DOHH2 (cell line): ENCODE data around the gene PTCRA.

Source experiments
- H3F3A ChIP-seq: fragments of 200-600 bp; sonication (generic), shearing (Covaris generic); 2 replicates; pipeline ENCODE4 v1.6.0; 2016; ENCODE audit warnings: antibody characterized with exemption, mild to moderate bottlenecking; ENCODE audit not compliant: control insufficient read depth, insufficient read depth
- H3K27ac ChIP-seq: fragments of 200-600 bp; sonication (generic); 2 replicates; pipeline ENCODE4 v1.5.1; 2014; ENCODE audit warnings: low read depth, mild to moderate bottlenecking, low read length, moderate library complexity
- H3K27me3 ChIP-seq: fragments of 200-600 bp; sonication (generic); 2 replicates; pipeline ENCODE4 v1.6.1; 2014; ENCODE audit warnings: mild to moderate bottlenecking, low read length, mixed read lengths; ENCODE audit not compliant: control insufficient read depth
- H3K36me3 ChIP-seq: fragments of 200-600 bp; sonication (generic); 2 replicates; pipeline ENCODE4 v1.6.1; 2014; ENCODE audit warnings: mild to moderate bottlenecking, low read length, moderate library complexity, mixed read lengths; ENCODE audit not compliant: control insufficient read depth
- H3K4me1 ChIP-seq: fragments of 200-600 bp; sonication (generic); 2 replicates; pipeline ENCODE4 v1.6.1; 2014; ENCODE audit warnings: mild to moderate bottlenecking, low read length, mixed read lengths; ENCODE audit not compliant: control insufficient read depth
- H3K4me2 ChIP-seq: fragments of 200-600 bp; sonication (generic); 2 replicates; pipeline ENCODE4 v1.6.0; 2014; ENCODE audit warnings: mild to moderate bottlenecking, low read length, moderate library complexity
- H3K4me3 ChIP-seq: fragments of 200-600 bp; sonication (generic); 2 replicates; pipeline ENCODE4 v1.5.1; 2014; ENCODE audit warnings: mild to moderate bottlenecking, low read length, mixed read lengths
- H3K79me2 ChIP-seq: fragments of 200-600 bp; sonication (generic); 2 replicates; pipeline ENCODE4 v1.6.1; 2014; ENCODE audit warnings: mild to moderate bottlenecking, low read length, mixed read lengths; ENCODE audit not compliant: control insufficient read depth
- H3K9me2 ChIP-seq: fragments of 200-600 bp; sonication (generic); replicated peaks from 2 replicates; pipeline ENCODE4 v1.6.1; 2014; ENCODE audit warnings: mild to moderate bottlenecking, low read length, mixed read lengths; ENCODE audit not compliant: control insufficient read depth
- H3K9me3 ChIP-seq: fragments of 200-600 bp; sonication (generic); 2 replicates; pipeline ENCODE4 v1.6.1; 2014; ENCODE audit warnings: antibody characterized with exemption, low read length, mixed read lengths; ENCODE audit not compliant: control insufficient read depth, insufficient read depth
- H4K20me1 ChIP-seq: fragments of 200-600 bp; sonication (generic); 2 replicates; pipeline ENCODE4 v1.6.0; 2014; ENCODE audit warnings: low read depth, mild to moderate bottlenecking, antibody characterized with exemption, low read length, moderate library complexity; ENCODE audit not compliant: control insufficient read depth, insufficient read depth
- EZH2phosphoT487 ChIP-seq: fragments of 200-600 bp; sonication (generic); IDR thresholded peaks from 2 replicates; pipeline ENCODE4 v1.6.1; 2017; ENCODE audit warnings: borderline replicate concordance, mild to moderate bottlenecking, antibody characterized with exemption, low read length, moderate library complexity, mixed read lengths
- TF ChIP-seq, protein P1 (sequence below): fragments of 200-600 bp; sonication (generic); IDR thresholded peaks from one replicate; pipeline ENCODE4 v1.5.1; 2014; ENCODE audit warnings: antibody characterized with exemption, mild to moderate bottlenecking, low read depth, low read length; ENCODE audit not compliant: poor library complexity, severe bottlenecking

The PTCRA gene

DNA sequence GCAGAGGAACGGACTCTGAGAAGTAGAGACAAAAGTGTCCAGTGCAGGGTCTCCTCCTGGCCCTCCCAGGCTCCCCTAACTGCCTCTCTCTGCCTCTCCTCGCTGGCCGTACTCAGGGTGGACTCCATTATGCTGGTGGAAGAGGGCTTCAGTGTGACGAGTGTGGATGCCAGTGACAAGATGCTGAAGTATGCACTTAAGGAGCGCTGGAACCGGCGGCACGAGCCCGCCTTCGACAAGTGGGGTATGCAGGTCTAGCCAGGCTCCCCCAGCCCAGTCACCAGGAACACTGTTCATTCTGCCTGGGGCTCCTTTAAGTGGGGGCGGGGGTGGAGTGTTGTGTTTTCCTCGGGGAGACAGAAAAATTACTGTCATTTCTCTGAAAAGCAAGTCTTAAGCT lies 46.2 kb downstream of the PTCRA start:
- H3K36me3 ChIP-seq = peaks cover 37% of the 10 kb centered on the region
- H3K9me2 ChIP-seq = no peaks in the 10 kb centered on the region
- 0 out of 2 replicates have a peak, but pooled peaks cover 5% of the 10 kb centered on the region for H3F3A ChIP-seq
- no peak for TF ChIP-seq EZH2phosphoT487
- TF ChIP-seq, protein P1, sequence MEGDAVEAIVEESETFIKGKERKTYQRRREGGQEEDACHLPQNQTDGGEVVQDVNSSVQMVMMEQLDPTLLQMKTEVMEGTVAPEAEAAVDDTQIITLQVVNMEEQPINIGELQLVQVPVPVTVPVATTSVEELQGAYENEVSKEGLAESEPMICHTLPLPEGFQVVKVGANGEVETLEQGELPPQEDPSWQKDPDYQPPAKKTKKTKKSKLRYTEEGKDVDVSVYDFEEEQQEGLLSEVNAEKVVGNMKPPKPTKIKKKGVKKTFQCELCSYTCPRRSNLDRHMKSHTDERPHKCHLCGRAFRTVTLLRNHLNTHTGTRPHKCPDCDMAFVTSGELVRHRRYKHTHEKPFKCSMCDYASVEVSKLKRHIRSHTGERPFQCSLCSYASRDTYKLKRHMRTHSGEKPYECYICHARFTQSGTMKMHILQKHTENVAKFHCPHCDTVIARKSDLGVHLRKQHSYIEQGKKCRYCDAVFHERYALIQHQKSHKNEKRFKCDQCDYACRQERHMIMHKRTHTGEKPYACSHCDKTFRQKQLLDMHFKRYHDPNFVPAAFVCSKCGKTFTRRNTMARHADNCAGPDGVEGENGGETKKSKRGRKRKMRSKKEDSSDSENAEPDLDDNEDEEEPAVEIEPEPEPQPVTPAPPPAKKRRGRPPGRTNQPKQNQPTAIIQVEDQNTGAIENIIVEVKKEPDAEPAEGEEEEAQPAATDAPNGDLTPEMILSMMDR = no peak
- H3K9me3 ChIP-seq = no peaks in the 10 kb centered on the region
- no peak overlapping the region for H3K4me2 ChIP-seq
- no peaks in the 10 kb centered on the region for H3K79me2 ChIP-seq
- H3K4me1 ChIP-seq = peaks cover 16% of the 10 kb centered on the region
- H3K27me3 ChIP-seq = no peaks in the 10 kb centered on the region
- H4K20me1 ChIP-seq = no peaks in the 10 kb centered on the region; the same call in 1 of the 2 replicates
- no peak overlapping the region for H3K4me3 ChIP-seq
- no peak overlapping the region for H3K27ac ChIP-seq

DNA sequence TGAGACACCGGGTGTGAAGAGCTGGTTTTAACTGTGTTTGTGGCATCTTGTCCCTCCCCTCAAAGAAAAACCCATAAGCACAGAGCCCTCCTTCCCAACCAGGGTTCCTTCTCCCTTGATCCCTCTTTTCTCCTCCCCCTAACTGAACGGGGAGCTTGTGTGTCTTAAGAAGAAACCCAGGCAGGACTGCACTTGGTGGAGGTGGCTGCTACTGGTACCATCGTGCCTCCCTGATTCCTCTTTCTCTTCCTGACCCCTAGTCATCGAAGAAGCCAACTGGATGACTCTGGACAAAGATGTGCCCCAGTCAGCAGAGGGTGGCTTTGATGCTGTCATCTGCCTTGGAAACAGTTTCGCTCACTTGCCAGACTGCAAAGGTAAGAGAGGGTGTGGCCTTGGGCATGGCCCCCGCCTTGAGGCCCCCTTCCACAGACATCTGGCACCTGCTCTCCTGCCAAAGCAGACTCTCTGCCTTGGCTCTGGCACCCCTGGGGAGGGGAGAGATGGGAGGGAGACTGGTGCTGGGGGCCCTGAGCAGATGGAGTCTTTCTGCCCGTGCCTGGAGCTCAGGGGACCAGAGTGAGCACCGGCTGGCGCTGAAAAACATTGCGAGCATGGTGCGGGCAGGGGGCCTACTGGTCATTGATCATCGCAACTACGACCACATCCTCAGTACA lies 46.8 kb downstream of the PTCRA start:
- no peaks in the 10 kb centered on the region for H3K27me3 ChIP-seq
- H3K4me1 ChIP-seq = peaks cover 16% of the 10 kb centered on the region
- no peaks in the 10 kb centered on the region; the same call in 1 of the 2 replicates for H4K20me1 ChIP-seq
- 0 out of 2 replicates have a peak, but pooled peaks cover 5% of the 10 kb centered on the region for H3F3A ChIP-seq
- H3K4me2 ChIP-seq = no peak overlapping the region
- H3K36me3 ChIP-seq = peaks cover 40% of the 10 kb centered on the region
- H3K27ac ChIP-seq = no peak overlapping the region
- TF ChIP-seq, protein P1 = no peak
- no peak for TF ChIP-seq EZH2phosphoT487
- H3K9me3 ChIP-seq = no peaks in the 10 kb centered on the region
- no peaks in the 10 kb centered on the region for H3K79me2 ChIP-seq
- no peaks in the 10 kb centered on the region for H3K9me2 ChIP-seq
- no peak overlapping the region for H3K4me3 ChIP-seq

DNA sequence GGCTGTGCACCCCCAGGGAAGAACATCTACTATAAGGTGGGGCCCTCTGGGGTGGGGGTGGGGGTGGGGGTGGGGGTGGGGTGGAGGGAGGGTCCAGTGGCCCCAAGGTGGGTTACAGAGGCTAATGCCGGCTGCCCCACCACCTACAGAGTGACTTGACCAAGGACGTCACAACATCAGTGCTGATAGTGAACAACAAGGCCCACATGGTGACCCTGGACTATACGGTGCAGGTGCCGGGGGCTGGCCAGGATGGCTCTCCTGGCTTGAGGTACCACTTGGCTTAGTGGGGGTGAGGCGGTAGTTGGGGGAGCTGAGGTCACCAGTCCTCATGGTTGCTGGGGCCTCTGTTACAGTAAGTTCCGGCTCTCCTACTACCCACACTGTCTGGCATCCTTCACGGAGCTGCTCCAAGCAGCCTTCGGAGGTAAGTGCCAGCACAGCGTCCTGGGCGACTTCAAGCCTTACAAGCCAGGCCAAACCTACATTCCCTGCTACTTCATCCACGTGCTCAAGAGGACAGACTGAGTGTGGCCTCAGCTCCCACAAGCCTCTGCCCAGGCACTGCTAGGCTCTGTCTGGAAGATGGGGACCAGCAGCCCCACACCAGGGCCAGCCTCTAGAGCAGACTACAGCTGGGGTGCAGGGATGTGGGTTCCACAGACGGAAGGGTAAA lies 47.5 kb downstream of the PTCRA start:
- H3K4me1 ChIP-seq = peaks cover 16% of the 10 kb centered on the region
- no peaks in the 10 kb centered on the region for H3K79me2 ChIP-seq
- no peak for TF ChIP-seq EZH2phosphoT487
- TF ChIP-seq, protein P1 = no peak
- no peaks in the 10 kb centered on the region for H3K27me3 ChIP-seq
- H3K9me2 ChIP-seq = no peaks in the 10 kb centered on the region
- H3K27ac ChIP-seq = no peak overlapping the region
- H3K9me3 ChIP-seq = no peaks in the 10 kb centered on the region
- no peak overlapping the region for H3K4me2 ChIP-seq
- 0 out of 2 replicates have a peak, but pooled peaks cover 5% of the 10 kb centered on the region for H3F3A ChIP-seq
- H3K4me3 ChIP-seq = no peak overlapping the region
- peaks cover 43% of the 10 kb centered on the region for H3K36me3 ChIP-seq
- no peaks in the 10 kb centered on the region; the same call in 1 of the 2 replicates for H4K20me1 ChIP-seq
